ENCODE measurements around the gene CSHL1. TPM values are rescaled to one million over a fixed set of nuclear protein-coding genes. Genes with fewer than 3 reads are reported as not detected.
A peak's percentile ranks its signal among the peaks of the same experiment; 100 is the strongest.

Gene CSHL1
- total RNA-seq, 4 donors from 2014 or later: not detected

GRCh38 chr17:63929860-63930766 is 19.1 kb upstream of the CSHL1 start:
- intact Hi-C loops (cut with DNase I): no loop called here
- no peak for DNase-seq
- 81 to 88% methylated on average over 10 to 24 of the region's 24 CpGs for WGBS, 2 donors
- peak overlapping the region in 1 of 3 donors; percentile 41 for H3K27ac ChIP-seq
- no peaks in the 10 kb centered on the region for H3K27me3 ChIP-seq
- H3K4me3 ChIP-seq (replicated peaks in 1 of 3): no peak overlapping the region
- H3K4me1 ChIP-seq: peaks cover 0 to 10% of the 10 kb centered on the region in 2 donors
- no peak for TF ChIP-seq POLR2A (IDR thresholded peaks at IDR 0.05)
- H3K36me3 ChIP-seq: no peaks in the 10 kb centered on the region
- H3K9me3 ChIP-seq: no peaks in the 10 kb centered on the region

GRCh38 chr17:63928966-63929695 is 18.1 kb upstream of the CSHL1 start:
- Histone ChIP-seq H3K27me3 (no peaks in the 10 kb centered on the region), H3K9me3 (no peaks in the 10 kb centered on the region), H3K36me3 (no peaks in the 10 kb centered on the region), H3K27ac (no peak overlapping the region), H3K4me1 (peaks cover 0 to 10% of the 10 kb centered on the region in 2 donors), H3K4me3 (replicated peaks in 1 of 3) (no peak overlapping the region)
- 89 to 95% methylated on average over 7 to 10 of the region's 10 CpGs for WGBS, 2 donors
- DNase-seq: no peak
- intact Hi-C loops (cut with DNase I): no loop called here
- TF ChIP-seq POLR2A (IDR thresholded peaks at IDR 0.05) (no peak), CTCF (IDR thresholded peaks at IDR 0.05) (no peak)

GRCh38 chr17:63928172-63928666 is 17.2 kb upstream of the CSHL1 start:
- 92 to 93% methylated on average over 10 of the region's 10 CpGs for WGBS, 2 donors
- H3K9me3 ChIP-seq: no peaks in the 10 kb centered on the region
- H3K27me3 ChIP-seq: no peaks in the 10 kb centered on the region
- no peak overlapping the region for H3K4me3 ChIP-seq (replicated peaks in 1 of 3)
- no peak for DNase-seq
- H3K36me3 ChIP-seq: no peaks in the 10 kb centered on the region
- H3K4me1 ChIP-seq: peaks cover 0 to 10% of the 10 kb centered on the region in 2 donors
- TF ChIP-seq POLR2A (IDR thresholded peaks at IDR 0.05) (no peak), CTCF (IDR thresholded peaks at IDR 0.05) (no peak)
- intact Hi-C loops (cut with DNase I): no loop called here
- no peak overlapping the region for H3K27ac ChIP-seq

GRCh38 chr17:63927464-63928171 is 16.6 kb upstream of the CSHL1 start:
- no peak overlapping the region for H3K27ac ChIP-seq
- TF ChIP-seq POLR2A (IDR thresholded peaks at IDR 0.05) (no peak), CTCF (IDR thresholded peaks at IDR 0.05) (no peak)
- H3K36me3 ChIP-seq: no peaks in the 10 kb centered on the region
- no peaks in the 10 kb centered on the region for H3K27me3 ChIP-seq
- intact Hi-C loops (cut with DNase I): no loop called here
- no peak for DNase-seq
- peaks cover 0 to 10% of the 10 kb centered on the region in 2 donors for H3K4me1 ChIP-seq
- H3K4me3 ChIP-seq (replicated peaks in 1 of 3): no peak overlapping the region
- 78 to 79% methylated on average over 7 of the region's 8 CpGs for WGBS, 2 donors
- H3K9me3 ChIP-seq: no peaks in the 10 kb centered on the region

- peaks cover 0 to 6% of the 10 kb centered on the region in 2 donors for H3K4me1 ChIP-seq
- H3K27me3 ChIP-seq: no peaks in the 10 kb centered on the region
- TF ChIP-seq POLR2A (IDR thresholded peaks at IDR 0.05) (no peak), CTCF (IDR thresholded peaks at IDR 0.05) (no peak)
- intact Hi-C loops (cut with DNase I): no loop called here
- H3K4me3 ChIP-seq (replicated peaks in 1 of 3): no peak overlapping the region
- no peak for DNase-seq
- no peaks in the 10 kb centered on the region for H3K36me3 ChIP-seq
- H3K9me3 ChIP-seq: no peaks in the 10 kb centered on the region
- no peak overlapping the region for H3K27ac ChIP-seq
- 93 to 97% methylated on average over 2 of the region's 2 CpGs for WGBS, 2 donors
Observed at GRCh38 chr17:63926164-63926563, 15.1 kb upstream of the CSHL1 start.

All from thyroid gland (tissue), 4 donors.